Ovary (tissue), 9 donors: ENCODE data around the gene FAM120AOS. TPM values are rescaled to one million over a fixed set of nuclear protein-coding genes. Genes with fewer than 3 reads are reported as not detected.

ENCODE experiments used
- DNase-seq, 5 donors: peaks; one replicate each; pipeline ENCODE4 v3.0.0-alpha.2; 2019 to 2020
- H3K27ac ChIP-seq, 2 donors: fragments of 200-600 bp; one replicate each; pipeline versions ENCODE4 v1.5.1 to v1.8.0; 2019 to 2022
- H3K27me3 ChIP-seq: fragments of 200-600 bp; one replicate; pipeline ENCODE4 v1.8.0; 2022
- H3K36me3 ChIP-seq: fragments of 200-600 bp; sonication (generic); one replicate; pipeline ENCODE4 v1.5.1; 2019
- H3K4me1 ChIP-seq: one replicate; pipeline ENCODE4 v1.8.1; 2013; ENCODE audit warnings: mild to moderate bottlenecking, moderate library complexity; ENCODE audit not compliant: insufficient read depth
- H3K4me3 ChIP-seq: fragments of 200-600 bp; sonication (generic); one replicate; pipeline ENCODE4 v1.5.1; 2017
- H3K9me3 ChIP-seq, 2 donors: fragments of 200-600 bp in 1 of 2; sonication (generic) in 1 of 2; one replicate each; pipeline versions ENCODE4 v1.5.1 to v1.8.1; 2013 to 2019; ENCODE audit warnings: mild to moderate bottlenecking in 1 of 2, moderate library complexity in 1 of 2
- EP300 ChIP-seq: sonication (generic); formaldehyde crosslinking; IDR thresholded peaks from one replicate; pipeline ENCODE4 v1.6.1; 2017; ENCODE audit warnings: antibody characterized with exemption
- POLR2A ChIP-seq: fragments of 450-650 bp; IDR thresholded peaks from one replicate; pipeline ENCODE4 v1.6.1; 2017; ENCODE audit warnings: antibody characterized with exemption, mild to moderate bottlenecking, moderate library complexity
- WGBS, 3 donors: extraction: QIAGEN DNeasy Blood & Tissue Kit in 1 of 3; methylation state at CpG; one replicate each; pipeline versions ENCODE4 v1.1.5 to v1.1.7; 2013 to 2017; 5-methylcytosine and 5-hydroxymethylcytosine counted together
- intact Hi-C, 4 donors: fragments of 100-400 bp; cut with DNase I; formaldehyde crosslinking; loops; one replicate each; pipeline versions ENCODE4 v1.11.0 to v1.15.1; 2022 to 2023
- polyA plus RNA-seq, 2 donors: library from polyadenylated mRNA; stranded (reverse); fragments of 200-250 nt in 1 of 2; fragments of 350-450 nt in 1 of 2; fragmentation: Illumina TruSeq in 1 of 2; extraction: RNeasy Lipid Tissue Mini Kit (QIAGEN cat#74804) in 1 of 2; gene quantifications; one replicate each; pipeline ENCODE4 v1.2.3, GENCODE V29; 2013 to 2014
- total RNA-seq, 7 donors: library from RNA; depleted of rRNA in 2 of 7; stranded (reverse); fragments of >200 nt in 2 of 7; fragmentation: NEBNext Ultra II Directional in 3 of 7; extraction: Animal tissue kit (Norgen Biotek cat#: 25700) in 3 of 7; gene quantifications; one replicate each; pipeline versions ENCODE4 v1.1.0 to v1.2.4, GENCODE V29; 2016 to 2023
- TF ChIP-seq, protein P1 (sequence below), 3 donors: fragments of 450-650 bp in 2 of 3; fragments of 200-600 bp in 1 of 3; IDR thresholded peaks; one replicate each; pipeline versions ENCODE4 v1.5.1 to v1.8.0; 2016 to 2022; ENCODE audit warnings: antibody characterized with exemption in 3 of 3, mild to moderate bottlenecking in 1 of 3
- donor health status: DM: no; HTN: no; CAD: no; lungs with moderate emphysema.
- donor health status: DM: no; HTN: no; CAD: no.
- donor health status: Bipolar disorder and iron deficiency.
- donor health status: DM: yes; HTN: yes; CAD: no.
- donor health status: DM: no; HTN: no; CAD: no.
- donor health status: DM: yes; HTN: yes; CAD: no.

FAM120AOS gene
- total and polyA plus RNA-seq, 9 donors: 38.1 to 73.9 (median 40.3) TPM

DNA sequence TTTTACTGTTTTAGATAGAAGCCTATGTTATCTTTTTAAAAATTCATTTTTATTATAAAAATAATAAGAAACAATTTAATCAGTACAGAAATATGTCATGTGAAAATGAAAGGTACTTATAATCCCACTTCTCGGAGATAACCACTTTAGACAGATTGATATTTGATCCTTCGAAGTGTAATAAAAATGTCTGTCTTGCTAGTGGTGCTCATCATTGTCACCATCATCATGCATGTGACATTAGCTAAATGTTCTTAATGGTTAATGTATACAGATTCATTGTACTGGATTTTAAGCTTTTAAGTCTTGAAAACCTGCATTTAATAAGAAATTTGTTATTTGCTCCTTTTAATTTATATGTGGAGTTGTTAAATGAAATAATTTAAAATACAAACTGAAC is 30.1 kb upstream of the FAM120AOS start:
- Histone ChIP-seq H3K36me3 (no peaks in the 10 kb centered on the region), H3K27me3 (no peaks in the 10 kb centered on the region), H3K27ac (no peak overlapping the region), H3K4me3 (no peak overlapping the region), H3K4me1 (peaks cover 3% of the 10 kb centered on the region), H3K9me3 (no peaks in the 10 kb centered on the region)
- TF ChIP-seq, protein P1, sequence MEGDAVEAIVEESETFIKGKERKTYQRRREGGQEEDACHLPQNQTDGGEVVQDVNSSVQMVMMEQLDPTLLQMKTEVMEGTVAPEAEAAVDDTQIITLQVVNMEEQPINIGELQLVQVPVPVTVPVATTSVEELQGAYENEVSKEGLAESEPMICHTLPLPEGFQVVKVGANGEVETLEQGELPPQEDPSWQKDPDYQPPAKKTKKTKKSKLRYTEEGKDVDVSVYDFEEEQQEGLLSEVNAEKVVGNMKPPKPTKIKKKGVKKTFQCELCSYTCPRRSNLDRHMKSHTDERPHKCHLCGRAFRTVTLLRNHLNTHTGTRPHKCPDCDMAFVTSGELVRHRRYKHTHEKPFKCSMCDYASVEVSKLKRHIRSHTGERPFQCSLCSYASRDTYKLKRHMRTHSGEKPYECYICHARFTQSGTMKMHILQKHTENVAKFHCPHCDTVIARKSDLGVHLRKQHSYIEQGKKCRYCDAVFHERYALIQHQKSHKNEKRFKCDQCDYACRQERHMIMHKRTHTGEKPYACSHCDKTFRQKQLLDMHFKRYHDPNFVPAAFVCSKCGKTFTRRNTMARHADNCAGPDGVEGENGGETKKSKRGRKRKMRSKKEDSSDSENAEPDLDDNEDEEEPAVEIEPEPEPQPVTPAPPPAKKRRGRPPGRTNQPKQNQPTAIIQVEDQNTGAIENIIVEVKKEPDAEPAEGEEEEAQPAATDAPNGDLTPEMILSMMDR (IDR thresholded peaks at IDR 0.05): no peak
- TF ChIP-seq POLR2A: no peak
- no peak for TF ChIP-seq EP300
- intact Hi-C loops: no loop called here
- 87 to 92% (median 87%) methylated on average over 2 of the region's 2 CpGs for WGBS, 3 donors
- no peak for DNase-seq

DNA sequence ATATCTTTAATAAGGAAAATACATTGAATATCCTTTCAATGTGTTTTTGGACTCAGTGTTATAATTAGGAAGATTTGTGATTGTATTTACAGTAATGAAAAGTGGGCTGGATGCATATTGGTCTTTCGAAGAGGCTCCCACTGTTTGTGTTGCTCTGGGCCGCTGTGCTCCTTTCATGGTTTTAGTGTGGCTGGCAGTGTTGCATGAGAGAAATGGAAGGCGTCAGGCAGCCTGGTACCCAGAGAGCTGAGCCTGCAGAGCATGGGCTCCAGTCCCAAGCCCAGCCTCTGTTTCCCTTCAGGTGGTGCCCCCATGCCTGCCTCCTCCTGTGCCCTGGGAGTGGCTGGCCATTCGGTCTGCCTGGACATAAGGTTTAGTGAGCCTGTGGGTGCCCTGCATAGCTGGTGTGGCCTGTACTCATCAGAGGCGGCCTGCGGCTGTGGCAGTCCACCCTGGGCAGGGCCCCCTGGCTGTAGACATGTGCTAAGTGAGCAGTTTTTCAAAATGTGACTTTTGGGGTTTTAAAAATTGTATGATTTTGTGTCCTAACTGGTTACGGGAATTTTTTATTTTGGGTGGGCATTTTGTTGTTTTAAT is 27.4 kb upstream of the FAM120AOS start:
- DNase-seq: no peak
- no peak for TF ChIP-seq POLR2A
- TF ChIP-seq, protein P1 (IDR thresholded peaks at IDR 0.05): no peak
- no peak for TF ChIP-seq EP300
- H3K4me1 ChIP-seq: peaks cover 4% of the 10 kb centered on the region
- H3K27ac ChIP-seq: no peak overlapping the region
- H3K9me3 ChIP-seq: no peaks in the 10 kb centered on the region
- WGBS, 3 donors: 84 to 95% (median 91%) methylated on average over 7 of the region's 7 CpGs
- no peak overlapping the region for H3K4me3 ChIP-seq
- no peaks in the 10 kb centered on the region for H3K36me3 ChIP-seq
- no peaks in the 10 kb centered on the region for H3K27me3 ChIP-seq
- intact Hi-C loops: no loop called here

DNA sequence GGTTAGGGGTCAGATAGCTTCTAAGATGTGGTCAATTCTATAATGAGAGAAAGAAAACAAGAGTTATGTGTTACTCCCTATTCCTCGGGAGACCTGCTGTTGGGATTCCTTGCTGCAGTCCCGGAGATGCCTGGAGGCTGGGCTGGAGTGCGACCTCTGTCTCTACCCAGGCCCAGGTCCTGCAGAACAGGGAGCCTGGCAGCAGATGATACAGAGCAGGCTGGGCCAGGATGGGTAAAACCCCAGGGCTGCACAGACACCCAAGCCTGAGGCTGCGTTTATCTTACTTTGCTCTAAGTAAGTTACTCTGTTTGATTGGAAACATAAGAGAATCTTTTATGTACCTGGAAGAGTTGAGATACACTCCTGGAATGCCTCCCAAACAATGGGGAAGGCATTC is 26.9 kb upstream of the FAM120AOS start:
- intact Hi-C loops: no loop called here
- Histone ChIP-seq H3K36me3 (no peaks in the 10 kb centered on the region), H3K27ac (no peak overlapping the region), H3K9me3 (no peaks in the 10 kb centered on the region), H3K4me1 (peaks cover 4% of the 10 kb centered on the region), H3K27me3 (no peaks in the 10 kb centered on the region), H3K4me3 (no peak overlapping the region)
- TF ChIP-seq, protein P1 (IDR thresholded peaks at IDR 0.05): no peak
- TF ChIP-seq EP300 (no peak), POLR2A (no peak)
- WGBS, 3 donors: 77 to 86% (median 81%) methylated on average over 4 of the region's 4 CpGs
- DNase-seq: no peak

DNA sequence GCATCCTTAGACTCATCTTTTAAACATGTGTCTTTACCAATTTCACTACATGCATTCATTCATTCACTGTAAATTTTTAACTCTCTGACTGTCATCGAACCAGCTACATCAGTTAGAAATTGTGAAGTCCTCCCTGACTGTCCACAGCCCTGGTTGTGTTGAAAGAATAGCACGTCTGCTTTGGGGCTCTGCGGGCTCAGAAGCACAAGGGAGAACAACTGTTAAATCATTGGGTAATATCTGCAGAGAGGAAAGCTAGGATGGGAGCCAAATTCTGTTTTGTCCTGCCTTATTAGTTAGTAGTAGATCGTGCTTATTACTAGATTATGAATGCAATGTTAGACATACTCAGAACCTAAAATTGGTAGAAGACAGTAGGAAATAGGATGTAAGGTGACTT is 26.3 kb upstream of the FAM120AOS start:
- TF ChIP-seq EP300 (no peak), POLR2A (no peak)
- TF ChIP-seq, protein P1 (IDR thresholded peaks at IDR 0.05): no peak
- no peaks in the 10 kb centered on the region for H3K27me3 ChIP-seq
- no peaks in the 10 kb centered on the region for H3K36me3 ChIP-seq
- no peak overlapping the region for H3K27ac ChIP-seq
- intact Hi-C loops: no loop called here
- H3K9me3 ChIP-seq: no peaks in the 10 kb centered on the region
- H3K4me3 ChIP-seq: no peak overlapping the region
- peaks cover 4% of the 10 kb centered on the region for H3K4me1 ChIP-seq
- no peak for DNase-seq
- WGBS, 3 donors: 72 to 80% (median 76%) methylated on average over 4 of the region's 4 CpGs
